Large intestine (tissue), 3 donors: Measurements from ENCODE around the gene TMEM258. TPM values are rescaled to one million over a fixed set of nuclear protein-coding genes. Genes with fewer than 3 reads are reported as not detected.

ENCODE experiments used
- DNase-seq, 2 donors: peaks; one replicate each; pipeline versions ENCODE4 v3.0.0 to v3.0.0-alpha.2; 2013
- H3K27ac ChIP-seq: one replicate; pipeline ENCODE4 v1.5.1; 2013; ENCODE audit warnings: low read length
- H3K27me3 ChIP-seq: 2 replicates; pipeline ENCODE4 v1.6.1; 2013; ENCODE audit warnings: low read length; ENCODE audit not compliant: control insufficient read depth, insufficient read depth
- H3K36me3 ChIP-seq: 2 replicates; pipeline ENCODE4 v1.6.1; 2013; ENCODE audit warnings: low read length; ENCODE audit not compliant: control insufficient read depth, insufficient read depth
- H3K4me1 ChIP-seq: one replicate; pipeline ENCODE4 v1.6.1; 2013; ENCODE audit warnings: low read length; ENCODE audit not compliant: control insufficient read depth, insufficient read depth
- H3K4me3 ChIP-seq: one replicate; pipeline ENCODE4 v1.5.1; 2013; ENCODE audit warnings: low read length
- H3K9me3 ChIP-seq: one replicate; pipeline ENCODE4 v1.6.1; 2013; ENCODE audit warnings: mild to moderate bottlenecking, low read depth, low read length, moderate library complexity; ENCODE audit not compliant: control insufficient read depth
- WGBS: methylation state at CpG from one replicate; pipeline ENCODE4 v1.1.5; 2013; ENCODE audit warnings: low lambda C conversion rate; ENCODE audit not compliant: insufficient coverage; 5-methylcytosine and 5-hydroxymethylcytosine counted together
- polyA plus RNA-seq: library from polyadenylated mRNA; unstranded; fragments of 120-200 nt; gene quantifications from one replicate; pipeline ENCODE4 v1.2.1, GENCODE V29; 2013

The TMEM258 gene
- polyA plus RNA-seq, 1 donor: 189 TPM

GRCh38 chr11:61827571-61828378 is 35.4 kb upstream of the TMEM258 start, which contains the start of gene FADS2:
Gene FADS2, plus strand, starts transcription at chr11:61828300. Its CDS starts 91 bp downstream, at chr11:61828391.
- no CpG with 5 or more reads among the region's 83 CpGs for WGBS
- H3K36me3 ChIP-seq: no peaks in the 10 kb centered on the region
- peaks cover 60% of the 10 kb centered on the region for H3K27me3 ChIP-seq
- H3K4me1 ChIP-seq: peaks cover 11% of the 10 kb centered on the region
- peak within 1 kb of the TSS; percentile 47 for H3K4me3 ChIP-seq
- peaks cover 2% of the 10 kb centered on the region for H3K9me3 ChIP-seq
- peak within 1 kb of the TSS; percentile 66 for H3K27ac ChIP-seq
- peak; percentile 74 to 80 for DNase-seq

DNA sequence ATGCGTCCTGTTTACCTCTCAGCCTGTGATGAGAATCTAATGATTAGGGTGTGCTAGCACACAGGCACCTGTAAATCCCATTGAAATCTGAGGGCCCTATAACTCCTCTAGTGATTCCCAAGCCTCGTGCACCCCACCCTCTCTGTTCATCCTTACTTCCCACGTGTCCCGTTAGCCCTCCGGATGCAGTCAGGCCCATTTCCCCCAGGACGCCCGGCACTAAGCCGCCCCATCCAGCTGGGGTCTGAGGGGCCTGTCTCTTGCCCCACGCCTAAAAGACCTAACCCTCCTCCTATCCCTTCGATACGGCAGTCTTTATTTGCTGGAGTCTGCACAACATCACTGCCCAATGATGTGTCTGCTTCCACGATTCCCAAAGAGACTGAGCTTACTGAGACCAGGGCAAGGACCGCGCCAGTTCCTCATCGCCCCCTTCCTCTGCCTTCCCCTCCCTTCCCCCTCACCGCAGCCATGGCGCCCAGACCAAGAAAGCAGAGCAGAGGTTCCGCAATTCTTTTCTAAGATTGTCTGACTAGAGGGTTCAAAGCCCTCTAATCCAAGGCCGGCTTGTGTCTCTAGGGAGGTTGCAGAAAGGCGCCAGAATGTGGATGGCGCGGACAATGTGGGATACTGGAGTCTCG is 34.7 kb upstream of the TMEM258 start:
- H3K4me3 ChIP-seq: peak overlapping the region; percentile 44
- H3K9me3 ChIP-seq: peaks cover 2% of the 10 kb centered on the region
- H3K36me3 ChIP-seq: no peaks in the 10 kb centered on the region
- no peak for DNase-seq
- H3K27me3 ChIP-seq: peaks cover 57% of the 10 kb centered on the region
- WGBS: no CpG with 5 or more reads among the region's 23 CpGs
- H3K4me1 ChIP-seq: peaks cover 11% of the 10 kb centered on the region
- H3K27ac ChIP-seq: peak overlapping the region; percentile 66

DNA sequence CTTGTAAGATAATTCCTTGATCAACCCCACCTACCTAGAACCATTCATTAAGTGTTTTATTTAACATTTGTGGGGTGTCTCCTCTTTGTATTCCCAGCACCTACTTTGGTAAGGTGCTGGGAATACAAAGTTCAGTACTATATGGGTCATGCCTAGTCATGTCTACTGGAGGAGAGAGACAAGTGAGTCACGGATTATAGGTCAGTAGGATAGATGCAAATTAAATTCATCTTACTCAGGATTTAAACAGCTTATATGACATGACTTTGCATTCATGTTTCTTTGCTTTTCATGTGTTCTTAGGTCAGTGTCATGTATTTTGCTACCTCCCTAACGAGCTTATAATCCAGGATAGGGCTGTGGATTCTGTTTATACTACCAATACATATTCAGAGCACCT is 27.8 kb upstream of the TMEM258 start:
- no peak overlapping the region for H3K4me3 ChIP-seq
- DNase-seq: no peak
- H3K9me3 ChIP-seq: peaks cover 2% of the 10 kb centered on the region
- H3K4me1 ChIP-seq: peaks cover 12% of the 10 kb centered on the region
- no CpG with 5 or more reads among the region's 2 CpGs for WGBS
- no peaks in the 10 kb centered on the region for H3K36me3 ChIP-seq
- H3K27ac ChIP-seq: no peak overlapping the region
- peaks cover 35% of the 10 kb centered on the region for H3K27me3 ChIP-seq

DNA sequence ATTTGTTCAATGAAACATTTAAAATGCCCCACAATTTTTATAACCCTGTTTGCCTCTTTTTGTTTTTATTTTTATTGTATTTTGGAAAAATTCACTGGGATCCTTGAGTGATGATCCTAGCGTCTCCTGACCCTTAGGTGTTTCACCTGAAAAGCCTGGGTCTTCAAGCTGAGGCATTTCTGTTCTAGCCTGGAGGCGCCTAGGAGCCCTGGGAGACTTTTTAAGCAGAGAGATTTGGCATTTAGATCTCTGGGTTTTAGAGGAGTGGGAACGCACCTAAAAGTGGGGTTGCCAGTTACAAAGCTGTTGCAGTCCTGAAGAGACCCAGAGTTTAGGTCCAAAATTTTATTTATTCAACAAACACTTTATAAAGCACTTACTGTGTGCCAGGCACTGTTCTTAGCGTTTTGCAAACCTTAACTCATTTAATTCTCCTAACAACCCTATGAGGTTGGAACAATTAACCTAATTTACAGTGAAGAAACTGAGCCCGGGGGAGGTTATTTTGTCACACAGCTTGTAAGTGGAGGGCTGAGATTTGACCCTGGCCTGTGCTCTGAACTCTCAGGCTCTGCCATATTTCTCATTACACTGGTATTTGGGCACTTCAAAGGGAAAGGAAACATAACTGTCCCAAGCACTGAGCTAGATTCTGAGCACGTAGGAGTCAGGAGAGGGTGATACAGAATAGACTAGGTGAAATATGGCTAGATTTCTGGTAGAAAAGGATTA is 25.2 kb upstream of the TMEM258 start:
- Histone ChIP-seq H3K27me3 (peaks cover 42% of the 10 kb centered on the region), H3K4me3 (peak overlapping the region; percentile 40), H3K4me1 (peaks cover 20% of the 10 kb centered on the region), H3K27ac (no peak overlapping the region), H3K9me3 (peaks cover 4% of the 10 kb centered on the region), H3K36me3 (no peaks in the 10 kb centered on the region)
- no peak for DNase-seq
- WGBS: no CpG with 5 or more reads among the region's 6 CpGs

DNA sequence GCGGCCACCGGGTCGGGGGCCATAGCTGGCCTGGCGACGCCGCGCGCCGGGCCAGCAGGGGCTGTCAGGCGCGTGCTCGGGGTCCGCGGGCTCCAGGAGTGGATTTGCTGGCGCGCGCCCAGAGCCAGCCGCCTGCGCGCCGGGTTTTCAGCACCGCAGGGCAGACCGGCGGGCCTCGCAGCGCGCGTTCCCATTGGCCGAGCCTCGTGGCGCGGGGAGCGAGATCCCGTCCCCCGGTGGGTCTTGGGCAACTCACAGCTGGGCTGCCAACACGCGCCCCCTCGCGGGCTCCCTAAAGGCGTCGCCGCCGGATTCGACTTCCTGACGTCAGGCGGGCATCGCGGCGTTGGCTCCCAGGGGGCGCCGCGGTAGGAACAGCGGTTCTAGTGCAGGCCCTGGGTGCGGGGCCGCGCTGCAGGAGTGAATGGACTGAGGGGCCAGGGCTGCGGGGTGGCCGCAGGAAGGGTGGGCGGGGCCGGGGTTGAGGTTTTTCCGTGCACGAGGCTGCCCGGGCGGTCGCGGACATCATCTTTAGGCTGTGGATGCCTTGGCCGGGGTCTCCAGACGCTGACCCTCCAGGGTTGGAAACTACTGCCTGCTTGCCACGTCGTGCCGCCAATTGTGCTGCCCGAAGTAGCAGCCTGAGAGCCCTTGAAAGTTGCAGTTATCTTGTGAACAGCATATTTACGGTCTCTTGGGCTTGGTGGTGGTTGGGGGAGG is 24.5 kb upstream of the TMEM258 start, which contains the start of gene FADS1:
Gene FADS1 (minus strand): TSS at position 268 of the 720 bp plus-strand sequence. CDS start 74 bp downstream, at position 194.
- Histone ChIP-seq H3K27me3 (peaks cover 42% of the 10 kb centered on the region), H3K4me3 (peak within 1 kb of the TSS; percentile 63), H3K9me3 (peaks cover 4% of the 10 kb centered on the region), H3K4me1 (peaks cover 24% of the 10 kb centered on the region), H3K36me3 (peaks cover 1% of the 10 kb centered on the region), H3K27ac (peak within 1 kb of the TSS; percentile 89)
- peak; percentile 81 for DNase-seq
- WGBS: no CpG with 5 or more reads among the region's 73 CpGs

DNA sequence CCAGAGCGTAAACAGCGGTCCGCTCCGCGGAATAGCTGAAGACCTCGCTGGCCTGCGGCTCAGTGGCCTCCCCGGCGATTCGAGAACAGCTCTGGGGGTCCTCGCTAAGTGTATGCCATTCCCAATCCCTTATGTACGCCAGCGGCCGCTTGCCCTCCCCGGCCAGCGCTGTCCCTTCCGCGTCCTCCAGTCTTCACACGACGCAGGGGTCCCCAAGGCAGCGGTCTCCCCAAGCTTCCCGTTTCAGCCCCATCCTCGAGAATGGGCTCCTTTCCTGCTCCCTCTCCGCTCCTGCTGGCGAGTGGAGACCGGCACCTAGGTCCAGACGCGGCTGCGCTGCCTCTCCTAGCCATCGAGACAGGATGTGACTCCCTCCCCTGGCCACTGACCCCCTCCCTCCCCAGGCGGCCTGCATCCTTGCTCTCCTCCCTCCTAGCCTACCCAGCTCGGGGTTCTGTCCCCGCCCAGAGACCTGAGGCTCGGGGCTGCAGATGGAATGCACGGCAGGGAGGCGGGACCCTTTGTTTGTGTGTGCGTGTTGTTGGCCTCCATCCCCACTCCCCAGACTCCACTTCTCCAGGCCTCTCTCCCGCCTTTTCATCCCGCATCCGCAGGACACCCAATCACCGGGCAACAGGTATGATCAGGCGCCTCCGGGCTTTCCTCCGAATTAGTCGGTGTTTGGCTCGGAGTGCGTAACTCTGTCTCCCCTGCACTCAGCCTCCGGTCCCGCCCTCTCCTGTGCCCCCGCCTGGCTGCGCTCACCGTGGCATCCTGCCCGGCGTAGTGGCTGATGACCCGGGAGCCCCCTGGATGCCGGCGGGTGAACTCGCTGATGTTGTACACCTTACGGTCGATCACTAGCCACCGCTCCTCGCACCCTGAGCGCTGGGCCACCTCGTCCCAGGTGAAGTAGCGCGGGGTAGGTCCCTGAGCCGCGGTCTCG is 23.7 kb upstream of the TMEM258 start:
- no CpG with 5 or more reads among the region's 69 CpGs for WGBS
- Histone ChIP-seq H3K4me3 (peak overlapping the region; percentile 63), H3K27me3 (peaks cover 42% of the 10 kb centered on the region), H3K4me1 (peaks cover 26% of the 10 kb centered on the region), H3K9me3 (peaks cover 4% of the 10 kb centered on the region), H3K36me3 (peaks cover 3% of the 10 kb centered on the region), H3K27ac (peak overlapping the region; percentile 89)
- peak in 1 of 2 donors; percentile 51 for DNase-seq

- peaks cover 26% of the 10 kb centered on the region for H3K4me1 ChIP-seq
- H3K4me3 ChIP-seq: peak overlapping the region; percentile 63
- peaks cover 9% of the 10 kb centered on the region for H3K36me3 ChIP-seq
- peaks cover 42% of the 10 kb centered on the region for H3K27me3 ChIP-seq
- DNase-seq: peak; percentile 76 to 86
- WGBS: no CpG with 5 or more reads among the region's 66 CpGs
- peak overlapping the region; percentile 89 for H3K27ac ChIP-seq
- H3K9me3 ChIP-seq: peaks cover 4% of the 10 kb centered on the region
Measured at GRCh38 chr11:61814958-61815789, 22.8 kb upstream of the TMEM258 start.

DNA sequence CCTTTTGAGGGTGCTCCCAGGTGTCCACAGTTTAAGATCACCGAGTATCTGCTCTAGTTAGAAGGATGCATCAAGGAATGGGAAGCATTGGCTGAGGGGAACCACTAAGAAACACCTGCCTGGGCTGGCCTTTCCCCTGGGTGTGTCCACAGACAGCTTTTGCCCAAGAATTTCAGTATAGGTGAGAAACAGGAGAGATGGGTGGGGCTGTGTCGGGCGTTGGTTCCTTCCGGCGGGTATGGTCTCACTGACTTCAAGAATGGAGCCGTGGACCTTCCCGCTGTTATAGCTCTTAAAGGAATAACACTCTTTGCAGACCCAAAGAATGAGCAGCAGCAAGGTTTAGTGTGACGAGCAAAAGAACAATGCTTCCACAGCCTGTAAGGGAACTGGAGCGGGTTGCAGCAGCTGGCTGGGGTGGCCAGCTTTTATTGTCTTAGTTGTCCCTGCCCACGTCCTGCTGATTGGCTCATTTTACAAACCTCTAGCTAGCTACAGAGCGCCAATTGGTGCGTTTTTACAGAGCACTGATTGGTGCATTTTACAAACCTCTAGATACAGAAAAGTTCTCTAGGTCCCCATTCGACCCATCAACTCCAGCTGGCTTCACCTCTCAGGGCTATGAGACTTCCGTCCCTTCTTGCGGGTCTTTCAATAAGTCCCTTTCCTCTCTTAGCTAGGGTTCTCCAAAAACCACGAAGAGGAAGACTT is 22.0 kb upstream of the TMEM258 start:
- H3K9me3 ChIP-seq: peaks cover 4% of the 10 kb centered on the region
- WGBS: no CpG with 5 or more reads among the region's 16 CpGs
- H3K27me3 ChIP-seq: peaks cover 42% of the 10 kb centered on the region
- peak overlapping the region; percentile 63 for H3K4me3 ChIP-seq
- H3K4me1 ChIP-seq: peaks cover 26% of the 10 kb centered on the region
- H3K27ac ChIP-seq: peak overlapping the region; percentile 89
- peak in 1 of 2 donors; percentile 52 for DNase-seq
- H3K36me3 ChIP-seq: peaks cover 9% of the 10 kb centered on the region
